Esophagus muscularis mucosa (tissue), 4 donors: ENCODE data around the gene OSBP2. TPM values are rescaled to one million over a fixed set of nuclear protein-coding genes. Genes with fewer than 3 reads are reported as not detected.
A peak's percentile ranks its signal among the peaks of the same experiment; 100 is the strongest.

Experiments
- DNase-seq: peaks from one replicate; pipeline ENCODE4 v3.0.0-alpha.2; 2017; ENCODE audit errors: extremely low spot score
- H3K27ac ChIP-seq, 4 donors: fragments of 200-600 bp; sonication (generic); replicated peaks in 1 of 4; 1 replicate in 3 of 4; 2 replicates in 1 of 4; pipeline ENCODE4 v1.5.1; 2016 to 2019; ENCODE audit warnings: mild to moderate bottlenecking in 1 of 4
- H3K27me3 ChIP-seq, 4 donors: fragments of 200-600 bp; sonication (generic); one replicate each; pipeline versions ENCODE4 v1.5.1 to v1.6.0; 2016 to 2019
- H3K36me3 ChIP-seq, 4 donors: fragments of 200-600 bp; sonication (generic); one replicate each; pipeline ENCODE4 v1.5.1; 2016 to 2019
- H3K4me1 ChIP-seq, 4 donors: fragments of 200-600 bp; sonication (generic); one replicate each; pipeline ENCODE4 v1.5.1; 2016 to 2019
- H3K4me3 ChIP-seq, 4 donors: fragments of 200-600 bp; sonication (generic); 1 replicate in 2 of 4; 2 replicates in 2 of 4; pipeline ENCODE4 v1.5.1; 2016 to 2019; ENCODE audit warnings: mild to moderate bottlenecking in 4 of 4, moderate library complexity in 1 of 4
- H3K9me3 ChIP-seq, 4 donors: fragments of 200-600 bp; sonication (generic); 1 replicate in 3 of 4; 2 replicates in 1 of 4; pipeline ENCODE4 v1.5.1; 2016 to 2019
- CTCF ChIP-seq, 3 experiments: fragments of 200-600 bp in 2 of 3; fragments of 450-650 bp in 1 of 3; sonication (generic) in 2 of 3; IDR thresholded peaks; one replicate each; pipeline ENCODE4 v1.5.1; 2017 to 2019; ENCODE audit warnings: antibody characterized with exemption in 3 of 3, mild to moderate bottlenecking in 2 of 3, moderate library complexity in 1 of 3
- EP300 ChIP-seq: sonication (generic); formaldehyde crosslinking; IDR thresholded peaks from one replicate; pipeline ENCODE4 v1.6.1; 2017; ENCODE audit warnings: antibody characterized with exemption
- POLR2A ChIP-seq: fragments of 450-650 bp; IDR thresholded peaks from one replicate; pipeline ENCODE4 v1.6.1; 2017; ENCODE audit warnings: antibody characterized with exemption, moderate library complexity, mild to moderate bottlenecking, low read depth
- POLR2AphosphoS5 ChIP-seq, 2 donors: sonication (generic); formaldehyde crosslinking; IDR thresholded peaks; one replicate each; pipeline ENCODE4 v1.6.1; 2017; ENCODE audit warnings: antibody characterized with exemption in 2 of 2
- WGBS: methylation state at CpG from one replicate; pipeline ENCODE4 v1.1.5; 2018; 5-methylcytosine and 5-hydroxymethylcytosine counted together
- intact Hi-C: fragments of 100-400 bp; cut with DNase I; formaldehyde crosslinking; loops from one replicate; pipeline ENCODE4 v1.15.1; 2023
- total RNA-seq, 4 donors: library from RNA; depleted of rRNA; stranded (reverse); fragments of >200 nt; gene quantifications; one replicate each; pipeline versions ENCODE4 v1.1.0 to v1.2.1, GENCODE V29; 2016

Gene OSBP2
- total RNA-seq, 4 donors from 2014 or later, result 0.42 to 4.6 (median 2.9) TPM

DNA sequence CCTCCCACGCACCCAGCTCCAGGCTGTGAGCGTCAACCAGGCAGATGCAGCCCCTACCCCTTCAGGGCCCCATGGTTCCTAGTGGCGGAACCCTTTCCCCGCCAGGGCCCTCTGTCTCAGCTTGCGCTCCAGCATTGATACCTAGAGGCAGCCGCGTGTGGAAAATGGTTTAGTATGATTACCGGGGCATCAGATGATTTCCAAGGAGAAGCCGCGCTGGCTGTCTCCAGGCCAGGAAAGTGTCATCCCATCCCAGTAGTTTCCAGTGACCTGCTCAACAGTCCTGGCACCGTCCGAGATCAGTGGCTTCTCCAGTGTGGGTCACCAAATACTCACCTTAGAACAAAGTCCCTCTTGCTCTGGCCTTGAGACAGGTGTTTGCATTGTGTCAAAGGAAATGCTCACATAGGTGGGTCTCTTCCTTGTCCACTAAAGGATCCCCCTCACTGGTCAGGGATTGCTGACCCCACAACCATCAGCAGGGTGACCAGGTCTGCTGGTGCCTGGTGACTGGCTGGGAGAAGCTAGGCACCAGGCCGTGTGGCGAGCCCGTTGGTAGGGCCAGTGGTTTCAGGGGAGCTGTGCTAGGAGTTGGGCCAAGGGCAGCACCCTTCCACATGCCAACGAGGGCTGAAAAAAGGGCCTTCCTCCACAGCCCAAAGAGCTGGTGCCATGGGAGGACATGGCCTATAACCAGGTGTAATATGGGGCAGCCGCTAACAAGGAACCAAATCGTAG is 164.5 kb downstream of the OSBP2 start:
- H3K27ac ChIP-seq, result no peak overlapping the region
- intact Hi-C loops, result no loop called here
- WGBS, result 90% methylated on average over 13 of the region's 18 CpGs
- no peak for TF ChIP-seq POLR2AphosphoS5 (IDR thresholded peaks at IDR 0.05)
- peaks cover 0 to 13% (median 0%) of the 10 kb centered on the region in 4 donors for H3K27me3 ChIP-seq
- no peaks in the 10 kb centered on the region for H3K9me3 ChIP-seq
- no peak overlapping the region for H3K4me3 ChIP-seq
- H3K36me3 ChIP-seq, result no peaks in the 10 kb centered on the region
- no peaks in the 10 kb centered on the region for H3K4me1 ChIP-seq
- peak; percentile 87 for DNase-seq

- TF ChIP-seq POLR2AphosphoS5 (IDR thresholded peaks at IDR 0.05) (no peak), CTCF (IDR thresholded peaks at IDR 0.05) (no peak), POLR2A (no peak), EP300 (no peak)
- DNase-seq, result peak; percentile 88
- Histone ChIP-seq H3K4me3 (no peak overlapping the region), H3K27me3 (peaks cover 0 to 13% (median 0%) of the 10 kb centered on the region in 4 donors), H3K9me3 (no peaks in the 10 kb centered on the region), H3K4me1 (no peaks in the 10 kb centered on the region), H3K27ac (no peak overlapping the region), H3K36me3 (no peaks in the 10 kb centered on the region)
- WGBS, result 88% methylated on average over 6 of the region's 7 CpGs
- intact Hi-C loops, result no loop called here
These were observed 165.0 kb downstream of the OSBP2 start for GRCh38 chr22:30859714-30860095.

DNA sequence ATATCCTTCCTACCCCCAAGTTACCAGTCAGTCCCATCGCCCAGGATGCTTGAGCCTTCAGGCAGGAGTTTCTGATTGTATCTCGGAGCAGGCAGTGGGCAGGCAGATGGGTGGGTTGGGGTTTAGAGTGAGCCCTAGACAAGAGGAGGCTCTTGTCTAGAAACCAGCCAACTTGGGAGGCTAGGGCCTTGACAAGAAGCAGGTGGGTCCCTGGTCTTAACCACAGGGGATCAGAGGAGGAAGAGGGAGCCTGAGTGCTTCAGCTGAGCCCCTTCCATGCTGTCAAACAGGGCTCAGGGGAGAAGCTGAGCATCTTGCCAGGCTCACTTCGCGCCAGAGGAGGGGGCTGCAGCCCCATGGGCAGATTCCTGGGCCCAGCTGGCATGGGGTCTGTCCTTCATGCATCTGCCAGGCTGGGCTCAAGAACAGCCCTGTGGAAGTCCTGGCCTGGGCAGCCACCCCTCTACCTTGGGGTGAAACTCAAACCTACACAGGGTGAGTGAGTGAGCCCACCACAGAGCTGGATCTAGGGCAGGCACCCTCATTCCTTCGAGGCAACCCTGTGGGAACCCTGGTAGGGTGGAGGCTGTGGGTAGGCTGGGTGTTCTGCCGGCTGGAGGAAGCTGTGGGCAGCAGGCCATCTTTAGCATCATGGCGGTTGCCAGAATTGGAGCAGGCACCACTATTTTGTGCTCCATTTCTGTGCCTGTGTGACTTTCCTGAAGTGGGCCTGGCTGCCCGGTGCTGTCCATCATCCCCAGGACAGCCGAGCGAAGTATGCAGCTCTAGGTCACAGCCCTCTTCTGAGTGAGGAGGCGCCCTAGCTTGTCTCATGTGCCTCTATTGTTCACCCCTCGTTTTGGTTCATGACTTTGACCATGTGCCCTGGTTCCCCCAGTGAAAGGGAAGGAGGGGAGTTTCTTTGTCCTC is 165.8 kb downstream of the OSBP2 start:
- WGBS, result 85% methylated on average over 11 of the region's 12 CpGs
- no peaks in the 10 kb centered on the region for H3K4me1 ChIP-seq
- intact Hi-C loops, result no loop called here
- H3K36me3 ChIP-seq, result no peaks in the 10 kb centered on the region
- no peak overlapping the region for H3K27ac ChIP-seq
- TF ChIP-seq EP300 (no peak), POLR2A (no peak), POLR2AphosphoS5 (IDR thresholded peaks at IDR 0.05) (no peak)
- no peaks in the 10 kb centered on the region for H3K9me3 ChIP-seq
- no peak overlapping the region for H3K4me3 ChIP-seq
- DNase-seq, result peak; percentile 83
- peaks cover 0 to 13% (median 0%) of the 10 kb centered on the region in 4 donors for H3K27me3 ChIP-seq

- no peak overlapping the region for H3K4me3 ChIP-seq
- H3K9me3 ChIP-seq, result no peaks in the 10 kb centered on the region
- H3K27me3 ChIP-seq, result peaks cover 0 to 13% (median 0%) of the 10 kb centered on the region in 4 donors
- no peak for DNase-seq
- WGBS, result 84% methylated on average over 8 of the region's 9 CpGs
- H3K27ac ChIP-seq, result no peak overlapping the region
- no peaks in the 10 kb centered on the region for H3K36me3 ChIP-seq
- intact Hi-C loops, result no loop called here
- no peaks in the 10 kb centered on the region for H3K4me1 ChIP-seq
- TF ChIP-seq CTCF (IDR thresholded peaks at IDR 0.05) (no peak), POLR2AphosphoS5 (IDR thresholded peaks at IDR 0.05) (no peak), EP300 (no peak), POLR2A (no peak)
These were observed 166.5 kb downstream of the OSBP2 start for GRCh38 chr22:30861131-30861530.

GRCh38 chr22:30861688-30862552 is 167.2 kb downstream of the OSBP2 start:
- intact Hi-C loops, result no loop called here
- TF ChIP-seq POLR2AphosphoS5 (IDR thresholded peaks at IDR 0.05) (no peak), POLR2A (no peak), EP300 (no peak), CTCF (IDR thresholded peaks at IDR 0.05) (no peak)
- no peaks in the 10 kb centered on the region for H3K4me1 ChIP-seq
- peaks cover 0 to 13% (median 0%) of the 10 kb centered on the region in 4 donors for H3K27me3 ChIP-seq
- DNase-seq, result peak; percentile 91
- no peaks in the 10 kb centered on the region for H3K36me3 ChIP-seq
- H3K27ac ChIP-seq, result no peak overlapping the region
- no peaks in the 10 kb centered on the region for H3K9me3 ChIP-seq
- no peak overlapping the region for H3K4me3 ChIP-seq
- WGBS, result 85% methylated on average over 15 of the region's 16 CpGs
